ENCODE results near the gene PERM1. TPM values are rescaled to one million over a fixed set of nuclear protein-coding genes. Genes with fewer than 3 reads are reported as not detected.
"Not testable (repeated sequence)": the region's sequence is repeated elsewhere in the genome, so short reads cannot be mapped to it uniquely, and the experiment has no call there.

Gene PERM1
- total RNA-seq, 1 donor from 2014 or later = not detected

- Mint-ChIP-seq H3K4me3 (ENCODE audit: unreplicated experiment) (no peak overlapping the region), H3K27me3 (ENCODE audit: unreplicated experiment) (no peaks in the 10 kb centered on the region), H3K27ac (ENCODE audit: unreplicated experiment) (no peak overlapping the region), H3K36me3 (ENCODE audit: unreplicated experiment) (peaks cover 39% of the 10 kb centered on the region), H3K4me1 (ENCODE audit: unreplicated experiment) (no peaks in the 10 kb centered on the region), H3K9me3 (ENCODE audit: unreplicated experiment) (no peaks in the 10 kb centered on the region)
- DNase-seq (ENCODE audit: extremely low spot score, unreplicated experiment) = no peak
- peak; percentile 51 for TF ChIP-seq CTCF (IDR thresholded peaks at IDR 0.05)
Measured at GRCh38 chr1:951364-951763, 30.5 kb downstream of the PERM1 start.

- Mint-ChIP-seq H3K27ac (ENCODE audit: unreplicated experiment) (no peak overlapping the region), H3K9me3 (ENCODE audit: unreplicated experiment) (no peaks in the 10 kb centered on the region), H3K4me3 (ENCODE audit: unreplicated experiment) (no peak overlapping the region), H3K36me3 (ENCODE audit: unreplicated experiment) (peaks cover 43% of the 10 kb centered on the region), H3K4me1 (ENCODE audit: unreplicated experiment) (peaks cover 2% of the 10 kb centered on the region), H3K27me3 (ENCODE audit: unreplicated experiment) (no peaks in the 10 kb centered on the region)
- TF ChIP-seq CTCF (IDR thresholded peaks at IDR 0.05) = no peak
- no peak for DNase-seq (ENCODE audit: extremely low spot score, unreplicated experiment)
Measured at GRCh38 chr1:950881-951280, 31.0 kb downstream of the PERM1 start.

GRCh38 chr1:950268-950667 is 31.6 kb downstream of the PERM1 start:
- H3K27ac Mint-ChIP-seq (ENCODE audit: unreplicated experiment) = no peak overlapping the region
- no peak for DNase-seq (ENCODE audit: extremely low spot score, unreplicated experiment)
- H3K4me1 Mint-ChIP-seq (ENCODE audit: unreplicated experiment) = peaks cover 8% of the 10 kb centered on the region
- H3K4me3 Mint-ChIP-seq (ENCODE audit: unreplicated experiment) = no peak overlapping the region
- TF ChIP-seq CTCF (IDR thresholded peaks at IDR 0.05) = no peak
- H3K27me3 Mint-ChIP-seq (ENCODE audit: unreplicated experiment) = no peaks in the 10 kb centered on the region
- H3K9me3 Mint-ChIP-seq (ENCODE audit: unreplicated experiment) = no peaks in the 10 kb centered on the region
- H3K36me3 Mint-ChIP-seq (ENCODE audit: unreplicated experiment) = peaks cover 46% of the 10 kb centered on the region

- H3K4me3 Mint-ChIP-seq (ENCODE audit: unreplicated experiment) = no peak overlapping the region
- no peak overlapping the region for H3K27ac Mint-ChIP-seq (ENCODE audit: unreplicated experiment)
- H3K9me3 Mint-ChIP-seq (ENCODE audit: unreplicated experiment) = no peaks in the 10 kb centered on the region
- DNase-seq (ENCODE audit: extremely low spot score, unreplicated experiment) = no peak
- peaks cover 32% of the 10 kb centered on the region for H3K36me3 Mint-ChIP-seq (ENCODE audit: unreplicated experiment)
- no peak for TF ChIP-seq CTCF (IDR thresholded peaks at IDR 0.05)
- H3K27me3 Mint-ChIP-seq (ENCODE audit: unreplicated experiment) = no peaks in the 10 kb centered on the region
- H3K4me1 Mint-ChIP-seq (ENCODE audit: unreplicated experiment) = peaks cover 28% of the 10 kb centered on the region
Measured at GRCh38 chr1:947958-948357, 33.9 kb downstream of the PERM1 start.

- not testable (repeated sequence) for H3K27me3 Mint-ChIP-seq (ENCODE audit: unreplicated experiment); H3K9me3 Mint-ChIP-seq (ENCODE audit: unreplicated experiment); DNase-seq (ENCODE audit: extremely low spot score, unreplicated experiment); H3K27ac Mint-ChIP-seq (ENCODE audit: unreplicated experiment); H3K4me3 Mint-ChIP-seq (ENCODE audit: unreplicated experiment)
- H3K4me1 Mint-ChIP-seq (ENCODE audit: unreplicated experiment) = peaks cover 30% of the 10 kb centered on the region
- H3K36me3 Mint-ChIP-seq (ENCODE audit: unreplicated experiment) = peaks cover 31% of the 10 kb centered on the region
Measured at GRCh38 chr1:946811-947210, 35.1 kb downstream of the PERM1 start.
